ENCODE results near the gene SLC12A7. TPM values are rescaled to one million over a fixed set of nuclear protein-coding genes. Genes with fewer than 3 reads are reported as not detected.
A peak's percentile ranks its signal among the peaks of the same experiment; 100 is the strongest.
"Not testable (repeated sequence)": the region's sequence is repeated elsewhere in the genome, so short reads cannot be mapped to it uniquely, and the experiment has no call there.

Gene SLC12A7
- total RNA-seq, 1 donor from 2014 or later = 147 TPM

GRCh38 chr5:1083823-1084605, 27.8 kb downstream of the SLC12A7 start:
- DNase-seq = no peak
- no peak overlapping the region for H3K4me3 Mint-ChIP-seq (ENCODE audit: unreplicated experiment)
- no peak overlapping the region for H3K27ac Mint-ChIP-seq (ENCODE audit: unreplicated experiment)
- no peak for TF ChIP-seq CTCF (IDR thresholded peaks at IDR 0.05; ENCODE audit: partially characterized antibody, unreplicated experiment)
- no peaks in the 10 kb centered on the region for H3K36me3 Mint-ChIP-seq (ENCODE audit: unreplicated experiment)
- H3K4me1 Mint-ChIP-seq (ENCODE audit: low read depth, unreplicated experiment) = peaks cover 9% of the 10 kb centered on the region
- H3K27me3 Mint-ChIP-seq (ENCODE audit: unreplicated experiment) = peaks cover 5% of the 10 kb centered on the region
- H3K9me3 Mint-ChIP-seq (ENCODE audit: unreplicated experiment) = peaks cover 10% of the 10 kb centered on the region

- not testable (repeated sequence) for H3K27ac Mint-ChIP-seq (ENCODE audit: unreplicated experiment); H3K36me3 Mint-ChIP-seq (ENCODE audit: unreplicated experiment); H3K4me1 Mint-ChIP-seq (ENCODE audit: low read depth, unreplicated experiment); H3K4me3 Mint-ChIP-seq (ENCODE audit: unreplicated experiment); H3K27me3 Mint-ChIP-seq (ENCODE audit: unreplicated experiment); DNase-seq
- H3K9me3 Mint-ChIP-seq (ENCODE audit: unreplicated experiment) = peaks cover 10% of the 10 kb centered on the region
Observed at GRCh38 chr5:1083026-1083425, 28.8 kb downstream of the SLC12A7 start.

- Mint-ChIP-seq H3K4me1 (ENCODE audit: low read depth, unreplicated experiment) (peaks cover 7% of the 10 kb centered on the region), H3K27me3 (ENCODE audit: unreplicated experiment) (peaks cover 7% of the 10 kb centered on the region), H3K36me3 (ENCODE audit: unreplicated experiment) (no peaks in the 10 kb centered on the region), H3K27ac (ENCODE audit: unreplicated experiment) (peak overlapping the region; percentile 96), H3K4me3 (ENCODE audit: unreplicated experiment) (no peak overlapping the region), H3K9me3 (ENCODE audit: unreplicated experiment) (peaks cover 10% of the 10 kb centered on the region)
- DNase-seq = no peak
- no peak for TF ChIP-seq CTCF (IDR thresholded peaks at IDR 0.05; ENCODE audit: partially characterized antibody, unreplicated experiment)
Observed at GRCh38 chr5:1081519-1081918, 30.3 kb downstream of the SLC12A7 start.

- peaks cover 7% of the 10 kb centered on the region for H3K27me3 Mint-ChIP-seq (ENCODE audit: unreplicated experiment)
- no peak for TF ChIP-seq CTCF (IDR thresholded peaks at IDR 0.05; ENCODE audit: partially characterized antibody, unreplicated experiment)
- peak; percentile 78 for DNase-seq
- H3K9me3 Mint-ChIP-seq (ENCODE audit: unreplicated experiment) = peaks cover 10% of the 10 kb centered on the region
- peak overlapping the region; percentile 96 for H3K27ac Mint-ChIP-seq (ENCODE audit: unreplicated experiment)
- no peaks in the 10 kb centered on the region for H3K36me3 Mint-ChIP-seq (ENCODE audit: unreplicated experiment)
- H3K4me1 Mint-ChIP-seq (ENCODE audit: low read depth, unreplicated experiment) = peaks cover 7% of the 10 kb centered on the region
- no peak overlapping the region for H3K4me3 Mint-ChIP-seq (ENCODE audit: unreplicated experiment)
Observed at GRCh38 chr5:1080432-1080831, 31.4 kb downstream of the SLC12A7 start.

- H3K4me1 Mint-ChIP-seq (ENCODE audit: low read depth, unreplicated experiment) = peaks cover 7% of the 10 kb centered on the region
- H3K9me3 Mint-ChIP-seq (ENCODE audit: unreplicated experiment) = peaks cover 10% of the 10 kb centered on the region
- peaks cover 7% of the 10 kb centered on the region for H3K27me3 Mint-ChIP-seq (ENCODE audit: unreplicated experiment)
- no peak overlapping the region for H3K27ac Mint-ChIP-seq (ENCODE audit: unreplicated experiment)
- no peak for DNase-seq
- H3K36me3 Mint-ChIP-seq (ENCODE audit: unreplicated experiment) = no peaks in the 10 kb centered on the region
- no peak overlapping the region for H3K4me3 Mint-ChIP-seq (ENCODE audit: unreplicated experiment)
- TF ChIP-seq CTCF (IDR thresholded peaks at IDR 0.05; ENCODE audit: partially characterized antibody, unreplicated experiment) = no peak
Observed at GRCh38 chr5:1079961-1080360, 31.9 kb downstream of the SLC12A7 start.
